B cell (primary cell): Measurements from ENCODE around the gene WDR1. TPM values are rescaled to one million over a fixed set of nuclear protein-coding genes. Genes with fewer than 3 reads are reported as not detected.

ENCODE experiments used
- ATAC-seq: fragments of 200-7000 bp; cut with Tn5 transposase; one replicate; pipeline ENCODE4 v1.10.0; 2021; ENCODE audit warnings: low read depth, mild to moderate bottlenecking, moderate number of reproducible peaks, moderate library complexity
- CTCF ChIA-PET: fragments of 350-600 bp; sonication (Branson Sonifier 250); formaldehyde crosslinking; loops from one replicate; lab custom pipeline; 2021; ENCODE audit warnings: antibody characterized with exemption, inconsistent platforms; lab: Charles Lee
- POLR2A ChIA-PET: fragments of 350-600 bp; sonication (Branson Sonifier 250); formaldehyde crosslinking; loops from one replicate; lab custom pipeline; 2021; ENCODE audit warnings: antibody characterized with exemption; lab: Charles Lee
- DNase-seq: peaks from one replicate; pipeline ENCODE4 v3.0.0; 2013
- H2AFZ ChIP-seq: 2 replicates; pipeline ENCODE4 v1.6.1; 2012; ENCODE audit warnings: mild to moderate bottlenecking, low read depth, low read length; ENCODE audit not compliant: insufficient read depth, poor library complexity, severe bottlenecking
- H3K27ac ChIP-seq, 2 donors: 1 replicate in 1 of 2; 2 replicates in 1 of 2; pipeline ENCODE4 v1.5.1; 2012 to 2013; ENCODE audit warnings: low read length in 2 of 2, mild to moderate bottlenecking in 2 of 2, moderate library complexity in 1 of 2
- H3K27me3 ChIP-seq, 4 experiments: fragments of 200-600 bp in 1 of 4; sonication (generic) in 1 of 4; replicated peaks in 1 of 4; 1 replicate in 2 of 4; 2 replicates in 2 of 4; pipeline versions ENCODE4 v1.6.1 to v1.7.0; 2013 to 2016; ENCODE audit warnings: low read length in 3 of 4, mild to moderate bottlenecking in 2 of 4, mixed read lengths in 1 of 4, moderate library complexity in 1 of 4; ENCODE audit not compliant: insufficient read depth in 4 of 4, control insufficient read depth in 3 of 4; ENCODE audit errors: control extremely low read depth in 1 of 4
- H3K36me3 ChIP-seq, 2 experiments: replicated peaks in 1 of 2; 1 replicate in 1 of 2; 2 replicates in 1 of 2; pipeline versions ENCODE4 v1.6.1 to v1.7.1; 2013; ENCODE audit warnings: low read length in 1 of 2; ENCODE audit not compliant: insufficient read depth in 2 of 2, control insufficient read depth in 1 of 2; ENCODE audit errors: control extremely low read depth in 1 of 2, extremely low read depth in 1 of 2
- H3K4me1 ChIP-seq, 2 donors: fragments of 200-600 bp in 1 of 2; sonication (generic) in 1 of 2; 1 replicate in 1 of 2; 2 replicates in 1 of 2; pipeline versions ENCODE4 v1.5.1 to v1.6.1; 2013 to 2017; ENCODE audit warnings: low read length in 2 of 2; ENCODE audit not compliant: control insufficient read depth in 2 of 2, insufficient read depth in 2 of 2
- H3K4me2 ChIP-seq: replicated peaks from 2 replicates; pipeline ENCODE3; 2012; ENCODE audit warnings: mild to moderate bottlenecking, low read depth, low read length; ENCODE audit not compliant: poor library complexity, severe bottlenecking
- H3K4me3 ChIP-seq, 5 experiments: fragments of 200-600 bp in 1 of 5; sonication (generic) in 1 of 5; 1 replicate in 3 of 5; 2 replicates in 2 of 5; pipeline versions ENCODE4 v1.5.1 to v1.7.0; 2011 to 2016; ENCODE audit warnings: low read length in 4 of 5, mild to moderate bottlenecking in 4 of 5, low read depth in 2 of 5, control low read depth in 1 of 5, moderate library complexity in 1 of 5; ENCODE audit not compliant: insufficient read depth in 1 of 5; ENCODE audit errors: control extremely low read depth in 1 of 5, extremely low read depth in 1 of 5
- H3K79me2 ChIP-seq: fragments of 200-600 bp; sonication (generic); one replicate; pipeline ENCODE4 v1.6.0; 2016; ENCODE audit warnings: low read length; ENCODE audit not compliant: control insufficient read depth, insufficient read depth
- H3K9ac ChIP-seq: fragments of 200-600 bp; sonication (generic); 2 replicates; pipeline ENCODE4 v1.6.1; 2017; ENCODE audit warnings: mild to moderate bottlenecking, low read length, moderate library complexity
- H3K9me3 ChIP-seq, 3 donors: one replicate each; pipeline versions ENCODE4 v1.6.1 to v1.7.1; 2013; ENCODE audit warnings: low read length in 2 of 3; ENCODE audit not compliant: control insufficient read depth in 2 of 3, insufficient read depth in 1 of 3; ENCODE audit errors: control extremely low read depth in 1 of 3
- H4K20me1 ChIP-seq: 2 replicates; pipeline ENCODE4 v1.6.0; 2012; ENCODE audit warnings: mild to moderate bottlenecking, low read length; ENCODE audit not compliant: insufficient read depth, control insufficient read depth, poor library complexity, severe bottlenecking
- H3K27ac Mint-ChIP-seq: one replicate; pipeline ENCODE4 v1.8.0; 2021; ENCODE audit warnings: mixed read lengths
- H3K27me3 Mint-ChIP-seq: one replicate; pipeline ENCODE4 v1.8.0; 2021; ENCODE audit warnings: mixed read lengths
- H3K4me1 Mint-ChIP-seq: one replicate; pipeline ENCODE4 v1.8.0; 2021; ENCODE audit warnings: mixed read lengths
- H3K4me3 Mint-ChIP-seq: one replicate; pipeline ENCODE4 v1.8.0; 2021; ENCODE audit warnings: mixed read lengths
- H3K9me3 Mint-ChIP-seq: one replicate; pipeline ENCODE4 v1.8.0; 2022; ENCODE audit warnings: mixed read lengths; ENCODE audit not compliant: insufficient read depth
- CTCF ChIP-seq: fragments of 200-600 bp; IDR thresholded peaks from one replicate; pipeline ENCODE4 v1.8.0; 2022; ENCODE audit warnings: antibody characterized with exemption, mild to moderate bottlenecking
- EZH2 ChIP-seq: IDR thresholded peaks from 2 replicates; pipeline ENCODE4 v1.6.1; 2012; ENCODE audit warnings: borderline replicate concordance, low read depth, mild to moderate bottlenecking, moderate library complexity, low read length; ENCODE audit not compliant: insufficient read depth, poor library complexity, severe bottlenecking
- WGBS: methylation state at CpG from one replicate; pipeline ENCODE4 v1.1.5; 2013; ENCODE audit warnings: missing lambda C conversion rate; ENCODE audit not compliant: insufficient coverage; 5-methylcytosine and 5-hydroxymethylcytosine counted together
- intact Hi-C: fragments of 100-400 bp; cut with micrococcal nuclease; formaldehyde crosslinking; loops from one replicate; pipeline ENCODE4 v1.10.0; 2022
- polyA plus RNA-seq: library from polyadenylated mRNA; depleted of rRNA; stranded (reverse); fragments of >200 nt; gene quantifications from 2 replicates; pipeline ENCODE4 v1.2.3, GENCODE V29; 2012
- total RNA-seq, 2 donors: library from RNA; stranded (reverse); fragments of 120-200 nt in 1 of 2; gene quantifications; 1 replicate in 1 of 2; 2 replicates in 1 of 2; pipeline versions ENCODE4 v1.2.3 to v1.2.4, GENCODE V29; 2013 to 2022

The WDR1 gene
- total and polyA plus RNA-seq, 2 donors (not counting 1 experiment from before 2014, with no cell fraction given) = 134 to 217 TPM

- Mint-ChIP-seq H3K4me3 (no peak overlapping the region), H3K9me3 (no peaks in the 10 kb centered on the region), H3K27me3 (no peaks in the 10 kb centered on the region), H3K27ac (no peak overlapping the region), H3K4me1 (no peaks in the 10 kb centered on the region)
- peaks cover 70% of the 10 kb centered on the region for H4K20me1 ChIP-seq
- H3K27me3 ChIP-seq = no peaks in the 10 kb centered on the region
- no peak overlapping the region for H3K4me2 ChIP-seq
- WGBS = 98% methylated on average over 21 of the region's 21 CpGs
- H3K36me3 ChIP-seq = peaks cover 0 to 97% of the 10 kb centered on the region in 2 experiments
- H3K9ac ChIP-seq = no peak overlapping the region
- H3K9me3 ChIP-seq = no peaks in the 10 kb centered on the region
- no peak for DNase-seq
- no peak for ATAC-seq
- H2AFZ ChIP-seq = no peak overlapping the region
- TF ChIP-seq EZH2 (no peak), CTCF (no peak)
- H3K27ac ChIP-seq = no peak overlapping the region
- POLR2A ChIA-PET = no interaction called here
- H3K4me1 ChIP-seq = no peaks in the 10 kb centered on the region
- intact Hi-C loops = no loop called here
- H3K79me2 ChIP-seq = peaks cover 36% of the 10 kb centered on the region
- H3K4me3 ChIP-seq = no peak overlapping the region
- CTCF ChIA-PET = no interaction called here
Measured at GRCh38 chr4:10084651-10085358, 31.8 kb downstream of the WDR1 start.

- Histone ChIP-seq H3K4me2 (no peak overlapping the region), H3K4me3 (no peak overlapping the region), H3K27ac (no peak overlapping the region), H3K4me1 (no peaks in the 10 kb centered on the region), H3K9ac (no peak overlapping the region), H3K36me3 (peaks cover 0 to 98% of the 10 kb centered on the region in 2 experiments), H4K20me1 (peaks cover 67% of the 10 kb centered on the region), H2AFZ (no peak overlapping the region), H3K27me3 (no peaks in the 10 kb centered on the region), H3K79me2 (peaks cover 30% of the 10 kb centered on the region), H3K9me3 (no peaks in the 10 kb centered on the region)
- ChIA-PET CTCF (no interaction called here), POLR2A (no interaction called here)
- TF ChIP-seq EZH2 (no peak), CTCF (no peak)
- H3K4me1 Mint-ChIP-seq = no peaks in the 10 kb centered on the region
- H3K4me3 Mint-ChIP-seq = no peak overlapping the region
- intact Hi-C loops = no loop called here
- H3K27ac Mint-ChIP-seq = no peak overlapping the region
- 97% methylated on average over 23 of the region's 23 CpGs for WGBS
- no peak for DNase-seq
- no peak for ATAC-seq
- H3K27me3 Mint-ChIP-seq = no peaks in the 10 kb centered on the region
- H3K9me3 Mint-ChIP-seq = no peaks in the 10 kb centered on the region
Measured at GRCh38 chr4:10083861-10084641, 32.5 kb downstream of the WDR1 start.
